VCaP (cell line): ENCODE results near the gene NEU4.
A peak's percentile ranks its signal among the peaks of the same experiment; 100 is the strongest.
"Not testable (repeated sequence)": the region's sequence is repeated elsewhere in the genome, so short reads cannot be mapped to it uniquely, and the experiment has no call there.

Source experiments
- H3K27ac ChIP-seq: fragments of 450-650 bp; 2 replicates; pipeline ENCODE4 v1.5.1; 2017
- CTCF ChIP-seq: fragments of 450-650 bp; conservative IDR thresholded peaks from 2 replicates; pipeline ENCODE4 v1.5.1; 2017; ENCODE audit warnings: mild to moderate bottlenecking, moderate library complexity

Gene NEU4

DNA sequence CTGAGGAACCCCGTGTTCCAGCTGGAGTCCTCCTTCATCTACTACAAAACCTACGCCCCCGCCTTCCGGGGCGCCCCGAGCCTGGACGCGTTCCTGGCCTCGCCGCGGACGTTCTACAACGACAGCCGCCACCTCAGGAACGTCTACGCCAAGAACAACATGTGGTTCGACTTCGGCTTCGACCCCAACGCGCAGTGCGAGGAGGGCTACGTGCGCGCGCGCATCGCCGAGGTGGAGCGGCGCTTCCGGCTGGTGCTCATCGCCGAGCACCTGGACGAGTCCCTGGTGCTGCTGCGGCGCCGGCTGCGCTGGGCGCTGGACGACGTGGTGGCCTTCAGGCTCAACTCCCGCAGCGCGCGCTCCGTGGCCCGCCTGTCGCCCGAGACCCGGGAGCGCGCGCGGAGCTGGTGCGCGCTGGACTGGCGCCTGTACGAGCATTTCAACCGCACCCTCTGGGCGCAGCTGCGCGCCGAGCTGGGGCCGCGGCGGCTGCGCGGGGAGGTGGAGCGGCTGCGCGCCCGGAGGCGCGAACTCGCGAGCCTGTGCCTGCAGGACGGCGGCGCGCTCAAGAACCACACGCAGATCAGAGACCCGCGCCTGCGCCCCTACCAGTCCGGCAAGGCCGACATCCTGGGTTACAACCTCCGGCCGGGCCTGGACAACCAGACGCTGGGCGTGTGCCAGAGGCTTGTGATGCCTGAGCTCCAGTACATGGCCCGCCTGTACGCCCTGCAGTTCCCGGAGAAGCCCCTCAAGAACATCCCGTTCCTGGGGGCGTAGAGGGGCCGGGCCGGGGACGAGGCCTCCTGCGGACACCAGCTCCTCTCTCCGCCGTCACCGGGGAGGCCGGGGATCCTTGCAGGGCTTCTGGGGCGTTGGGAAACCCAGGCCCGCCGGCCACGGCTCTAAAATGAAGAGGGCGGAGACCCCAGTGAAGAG, 5.3 kb upstream of the NEU4 start:
- H3K27ac ChIP-seq: peak overlapping the region; percentile 49; the same call in 1 of the 2 replicates
- TF ChIP-seq CTCF: no peak

GRCh38 chr2:241804326-241805229, 4.4 kb upstream of the NEU4 start:
- peak overlapping the region; percentile 49; the same call in 1 of the 2 replicates for H3K27ac ChIP-seq
- TF ChIP-seq CTCF: no peak

DNA sequence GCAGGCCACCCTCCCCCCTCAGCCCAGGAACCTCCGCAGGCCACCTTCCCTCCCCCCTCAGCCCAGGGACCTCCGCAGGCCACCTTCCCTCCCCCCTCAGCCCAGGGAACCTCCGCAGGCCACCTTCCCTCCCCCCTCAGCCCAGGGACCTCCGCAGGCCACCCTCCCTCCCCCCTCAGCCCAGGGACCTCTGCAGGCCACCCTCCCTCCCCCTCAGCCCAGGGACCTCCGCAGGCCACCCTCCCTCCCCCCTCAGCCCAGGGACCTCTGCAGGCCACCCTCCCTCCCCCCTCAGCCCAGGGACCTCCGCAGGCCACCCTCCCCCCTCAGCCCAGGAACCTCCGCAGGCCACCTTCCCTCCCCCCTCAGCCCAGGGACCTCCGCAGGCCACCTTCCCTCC, 2.8 kb upstream of the NEU4 start:
- not testable (repeated sequence) for H3K27ac ChIP-seq

- no peak overlapping the region for H3K27ac ChIP-seq
- TF ChIP-seq CTCF: no peak
Observed at GRCh38 chr2:241808051-241808720, 807 bp upstream of the NEU4 start.

DNA sequence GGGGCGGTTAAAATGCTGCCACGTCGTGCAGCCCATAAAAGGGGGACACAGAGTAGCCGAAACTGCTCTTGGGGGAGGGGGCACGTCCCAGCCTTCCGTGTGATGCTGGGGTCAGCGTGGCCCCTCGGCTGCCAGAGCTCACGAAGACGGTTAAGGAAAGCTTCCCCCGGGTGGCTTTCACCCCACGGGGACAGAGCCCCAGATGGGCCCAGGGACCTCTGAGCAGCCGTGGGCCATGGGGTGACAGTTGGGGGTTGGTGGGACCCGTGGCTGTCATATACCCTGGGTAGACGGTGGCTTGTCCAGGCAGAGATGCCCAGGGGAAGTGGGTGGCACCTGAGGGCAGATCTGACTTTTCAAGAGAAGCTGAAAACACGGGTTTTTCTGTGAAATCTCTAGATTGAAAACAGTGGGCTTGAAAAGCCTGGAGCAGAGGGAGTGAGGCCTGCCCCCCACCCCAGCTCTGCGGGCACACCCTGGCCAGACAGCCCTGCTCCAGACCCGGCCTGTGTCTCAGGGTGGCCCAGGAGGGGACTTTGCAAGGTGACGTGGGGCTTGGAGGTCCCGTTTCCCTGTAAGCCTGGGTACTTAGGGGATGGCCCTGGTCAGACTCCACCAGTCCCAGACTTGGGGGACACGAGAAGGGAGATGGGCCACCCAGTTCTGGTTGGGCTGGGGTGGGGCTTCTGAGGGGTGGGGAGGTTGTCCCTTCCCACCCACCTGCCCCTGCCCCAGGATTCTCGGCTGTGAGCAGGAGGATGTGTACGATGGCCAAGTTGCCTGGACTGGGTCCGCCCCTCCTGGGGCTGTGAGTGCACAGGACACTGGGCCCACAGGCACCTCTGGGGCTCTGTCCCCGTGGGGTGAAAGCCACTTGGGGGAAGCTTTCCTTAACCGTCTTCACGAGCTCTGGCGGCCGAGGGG, 652 bp downstream of the NEU4 start:
- no peak overlapping the region for H3K27ac ChIP-seq
- TF ChIP-seq CTCF: no peak

GRCh38 chr2:241810307-241811200, 1.6 kb downstream of the NEU4 start:
- no peak overlapping the region for H3K27ac ChIP-seq
- TF ChIP-seq CTCF: no peak
